Esophagus squamous epithelium (tissue), 5 donors: ENCODE results near the gene SARS2. TPM values are rescaled to one million over a fixed set of nuclear protein-coding genes. Genes with fewer than 3 reads are reported as not detected.

Experiments used
- DNase-seq: peaks from one replicate; lab custom pipeline; 2025; lab: John Stamatoyannopoulos, UW
- H3K27ac ChIP-seq, 4 donors: fragments of 200-600 bp; sonication (generic); one replicate each; pipeline ENCODE4 v1.5.1; 2016 to 2019; ENCODE audit warnings: mild to moderate bottlenecking in 1 of 4
- H3K27me3 ChIP-seq, 4 donors: fragments of 200-600 bp; sonication (generic); 1 replicate in 3 of 4; 2 replicates in 1 of 4; pipeline versions ENCODE4 v1.5.1 to v1.6.0; 2017 to 2021; ENCODE audit warnings: antibody characterized with exemption in 1 of 4
- H3K36me3 ChIP-seq, 3 donors: fragments of 200-600 bp; sonication (generic); one replicate each; pipeline ENCODE4 v1.5.1; 2016 to 2019
- H3K4me1 ChIP-seq, 3 donors: fragments of 200-600 bp; sonication (generic); one replicate each; pipeline ENCODE4 v1.5.1; 2017 to 2019
- H3K4me3 ChIP-seq, 4 donors: fragments of 200-600 bp; sonication (generic); 1 replicate in 3 of 4; 2 replicates in 1 of 4; pipeline ENCODE4 v1.5.1; 2016 to 2019; ENCODE audit warnings: mild to moderate bottlenecking in 2 of 4, moderate library complexity in 1 of 4
- H3K9me3 ChIP-seq, 3 donors: fragments of 200-600 bp; sonication (generic); one replicate each; pipeline ENCODE4 v1.5.1; 2016 to 2019
- CTCF ChIP-seq, 6 experiments: fragments of 450-650 bp in 4 of 6; fragments of 200-600 bp in 2 of 6; sonication (generic) in 2 of 6; IDR thresholded peaks; one replicate each; pipeline ENCODE4 v1.5.1; 2016 to 2019; ENCODE audit warnings: antibody characterized with exemption in 6 of 6, mild to moderate bottlenecking in 4 of 6, moderate library complexity in 4 of 6
- POLR2A ChIP-seq, 4 donors: fragments of 450-650 bp; IDR thresholded peaks; one replicate each; pipeline ENCODE4 v1.6.1; 2017; ENCODE audit warnings: antibody characterized with exemption in 4 of 4, mild to moderate bottlenecking in 4 of 4, moderate library complexity in 3 of 4
- WGBS, 2 donors: methylation state at CpG; one replicate each; pipeline ENCODE4 v1.1.5; 2018; 5-methylcytosine and 5-hydroxymethylcytosine counted together
- intact Hi-C: fragments of 100-400 bp; cut with DNase I; formaldehyde crosslinking; loops from one replicate; pipeline ENCODE4 v1.15.0; 2022
- total RNA-seq, 4 donors: library from RNA; depleted of rRNA; stranded (reverse); fragments of >200 nt; gene quantifications; one replicate each; pipeline ENCODE4 v1.1.0, GENCODE V29; 2016
- donor health status: DM: yes; HTN: yes; CAD: no.

Gene SARS2
- total RNA-seq, 4 donors from 2014 or later = 21.2 to 32.7 (median 25.2) TPM

- Histone ChIP-seq H3K9me3 (no peaks in the 10 kb centered on the region), H3K4me1 (peaks cover 13 to 48% (median 19%) of the 10 kb centered on the region in 3 donors), H3K36me3 (no peaks in the 10 kb centered on the region), H3K4me3 (peak overlapping the region in 1 of 4 donors; percentile 65), H3K27me3 (no peaks in the 10 kb centered on the region), H3K27ac (peak overlapping the region in 2 of 4 donors; percentile 37 to 45)
- 90 to 100% methylated on average over 3 to 7 of the region's 19 CpGs for WGBS, 2 donors
- DNase-seq = no peak
- intact Hi-C loops = no loop called here
- TF ChIP-seq CTCF (IDR thresholded peaks at IDR 0.05) = no peak
- TF ChIP-seq POLR2A (IDR thresholded peaks at IDR 0.05) = no peak
Observed at GRCh38 chr19:38870612-38871011, 60.0 kb downstream of the SARS2 start.

GRCh38 chr19:38869836-38870607, 60.5 kb downstream of the SARS2 start:
- H3K4me3 ChIP-seq = peak overlapping the region; percentile 30 to 65 (median 52)
- WGBS, 2 donors = 46 to 51% methylated on average over 12 to 16 of the region's 62 CpGs
- no peaks in the 10 kb centered on the region for H3K27me3 ChIP-seq
- no peaks in the 10 kb centered on the region for H3K9me3 ChIP-seq
- intact Hi-C loops = no loop called here
- TF ChIP-seq CTCF (IDR thresholded peaks at IDR 0.05) = peak; percentile 88 to 97 (median 92)
- no peak for TF ChIP-seq POLR2A (IDR thresholded peaks at IDR 0.05)
- H3K36me3 ChIP-seq = no peaks in the 10 kb centered on the region
- H3K4me1 ChIP-seq = peaks cover 13 to 54% (median 23%) of the 10 kb centered on the region in 3 donors
- DNase-seq = peak; percentile 37
- H3K27ac ChIP-seq = peak overlapping the region; percentile 37 to 67 (median 56)

GRCh38 chr19:38869160-38869835, 61.3 kb downstream of the SARS2 start:
- H3K4me3 ChIP-seq = peak overlapping the region; percentile 30 to 65 (median 52)
- no peaks in the 10 kb centered on the region for H3K9me3 ChIP-seq
- TF ChIP-seq CTCF (IDR thresholded peaks at IDR 0.05) (no peak), POLR2A (IDR thresholded peaks at IDR 0.05) (no peak)
- no peaks in the 10 kb centered on the region for H3K36me3 ChIP-seq
- peak overlapping the region; percentile 37 to 67 (median 56) for H3K27ac ChIP-seq
- no peaks in the 10 kb centered on the region for H3K27me3 ChIP-seq
- intact Hi-C loops = no loop called here
- WGBS, 2 donors = 2 to 46% methylated on average over 10 to 12 of the region's 34 CpGs
- peaks cover 18 to 61% (median 30%) of the 10 kb centered on the region in 3 donors for H3K4me1 ChIP-seq
- no peak for DNase-seq

GRCh38 chr19:38868551-38868950, 62.0 kb downstream of the SARS2 start:
- Histone ChIP-seq H3K27me3 (no peaks in the 10 kb centered on the region), H3K9me3 (no peaks in the 10 kb centered on the region), H3K4me3 (peak overlapping the region in 1 of 4 donors; percentile 54), H3K27ac (peak overlapping the region in 2 of 4 donors; percentile 65 to 67), H3K36me3 (no peaks in the 10 kb centered on the region), H3K4me1 (peaks cover 21 to 63% (median 34%) of the 10 kb centered on the region in 3 donors)
- TF ChIP-seq CTCF (IDR thresholded peaks at IDR 0.05) = no peak
- TF ChIP-seq POLR2A (IDR thresholded peaks at IDR 0.05) = no peak
- WGBS, 2 donors = 86 to 92% methylated on average over 6 of the region's 6 CpGs
- intact Hi-C loops = no loop called here
- no peak for DNase-seq
